ENCODE data around the gene UMAD1. TPM values are rescaled to one million over a fixed set of nuclear protein-coding genes. Genes with fewer than 3 reads are reported as not detected.

Gene UMAD1
- polyA plus RNA-seq, 1 of the 3 experiments (the other 2 are of a cell fraction): 13.9 TPM

GRCh38 chr7:7876419-7876818 is 235.9 kb downstream of the UMAD1 start:
- POLR2A ChIA-PET: no interaction called here
- WGBS (ENCODE audit: low lambda C conversion rate): 98% methylated on average over 1 of the region's 1 CpG

GRCh38 chr7:7881581-7881980 is 241.0 kb downstream of the UMAD1 start:
- Histone ChIP-seq H3K4me2 (no peak overlapping the region), H3K4me3 (ENCODE audit: low read depth in 2 of 2, low read length in 1 of 2) (no peak overlapping the region), H3K27me3 (ENCODE audit: insufficient read depth) (no peaks in the 10 kb centered on the region), H3F3A (replicated peaks; ENCODE audit: insufficient read depth) (no peaks in the 10 kb centered on the region), H3K36me3 (replicated peaks in 1 of 2; ENCODE audit: control insufficient read depth in 1 of 2, insufficient read depth in 2 of 2, low read length in 1 of 2) (no peaks in the 10 kb centered on the region), H4K20me1 (ENCODE audit: insufficient read depth) (no peaks in the 10 kb centered on the region), H3K9me3 (no peaks in the 10 kb centered on the region), H2AFZ (ENCODE audit: low read depth) (no peak overlapping the region), H3K9me2 (no peaks in the 10 kb centered on the region), H3K4me1 (ENCODE audit: control insufficient read depth in 1 of 2, insufficient read depth in 2 of 2, low read depth in 1 of 2, low read length in 1 of 2) (peaks cover 0 to 3% of the 10 kb centered on the region in 2 experiments; a peak in 1 of 4 replicates), H3K9ac (no peak overlapping the region), H3K79me2 (ENCODE audit: insufficient read depth) (no peaks in the 10 kb centered on the region), H3K27ac (ENCODE audit: low read depth in 2 of 2, low read length in 1 of 2) (no peak overlapping the region)
- 87% methylated on average over 6 of the region's 6 CpGs for WGBS (ENCODE audit: low lambda C conversion rate)
- TF ChIP-seq NFIC (IDR thresholded peaks at IDR 0.05; ENCODE audit: borderline replicate concordance) (no peak), RAD21 (IDR thresholded peaks at IDR 0.05; ENCODE audit: low read length) (no peak), REST (IDR thresholded peaks at IDR 0.05; ENCODE audit: low read depth, low read length) (no peak), POLR2AphosphoS5 (IDR thresholded peaks at IDR 0.05; ENCODE audit: low read depth, low read length) (no peak), MAX (IDR thresholded peaks at IDR 0.05; ENCODE audit: low read depth) (no peak), TEAD4 (IDR thresholded peaks at IDR 0.05; ENCODE audit: borderline replicate concordance, insufficient read depth) (no peak), RFX5 (IDR thresholded peaks at IDR 0.05; ENCODE audit: low read length) (no peak), RCOR1 (IDR thresholded peaks at IDR 0.05; ENCODE audit: low read length) (no peak), TAF1 (IDR thresholded peaks at IDR 0.05; ENCODE audit: borderline replicate concordance, low read depth, low read length) (no peak), USF2 (IDR thresholded peaks at IDR 0.05; ENCODE audit: borderline replicate concordance, low read depth, low read length) (no peak), SMC3 (IDR thresholded peaks at IDR 0.05; ENCODE audit: low read depth, low read length) (no peak), FOXM1 (IDR thresholded peaks at IDR 0.05; ENCODE audit: low read depth) (no peak)
- no peak for DNase-seq
- CTCF ChIA-PET: no interaction called here
- POLR2A ChIA-PET: no interaction called here

More at GRCh38 chr7:7876419-7876818, 235.9 kb downstream of the UMAD1 start:
- no peaks in the 10 kb centered on the region for H3F3A ChIP-seq (replicated peaks; ENCODE audit: insufficient read depth)
- no peak overlapping the region for H3K4me2 ChIP-seq
- CTCF ChIA-PET: no interaction called here
- no peaks in the 10 kb centered on the region for H4K20me1 ChIP-seq (ENCODE audit: insufficient read depth)
- no peaks in the 10 kb centered on the region for H3K9me3 ChIP-seq
- H2AFZ ChIP-seq (ENCODE audit: low read depth): no peak overlapping the region
- no peak overlapping the region for H3K4me3 ChIP-seq (ENCODE audit: low read depth in 2 of 2, low read length in 1 of 2)
- no peak for DNase-seq
- no peak overlapping the region for H3K9ac ChIP-seq
- no peak for TF ChIP-seq EP300 (IDR thresholded peaks at IDR 0.05; ENCODE audit: borderline replicate concordance in 1 of 2, low read depth in 1 of 2, low read length in 1 of 2)
- TF ChIP-seq POLR2AphosphoS5 (IDR thresholded peaks at IDR 0.05; ENCODE audit: low read depth, low read length): no peak
- no peak for TF ChIP-seq JUND (IDR thresholded peaks at IDR 0.05)
- no peak for TF ChIP-seq PBX3 (IDR thresholded peaks at IDR 0.05)
- no peak for TF ChIP-seq TEAD4 (IDR thresholded peaks at IDR 0.05; ENCODE audit: borderline replicate concordance, insufficient read depth)
- TF ChIP-seq TAF1 (IDR thresholded peaks at IDR 0.05; ENCODE audit: borderline replicate concordance, low read depth, low read length): no peak
- no peak for TF ChIP-seq RAD21 (IDR thresholded peaks at IDR 0.05; ENCODE audit: low read length)
- no peak for TF ChIP-seq GABPA (IDR thresholded peaks at IDR 0.05; ENCODE audit: low read depth)
- TF ChIP-seq MAX (IDR thresholded peaks at IDR 0.05; ENCODE audit: low read depth): no peak
- TF ChIP-seq FOSL2 (IDR thresholded peaks at IDR 0.05; ENCODE audit: borderline replicate concordance, low read depth): no peak
- TF ChIP-seq USF1 (IDR thresholded peaks at IDR 0.05; ENCODE audit: borderline replicate concordance, low read depth): no peak
- no peak for TF ChIP-seq MEF2A (IDR thresholded peaks at IDR 0.05; ENCODE audit: borderline replicate concordance, low read depth)
- no peak for TF ChIP-seq SMC3 (IDR thresholded peaks at IDR 0.05; ENCODE audit: low read depth, low read length)
- H3K4me1 ChIP-seq (ENCODE audit: control insufficient read depth in 1 of 2, insufficient read depth in 2 of 2, low read depth in 1 of 2, low read length in 1 of 2): peaks cover 0 to 3% of the 10 kb centered on the region in 2 experiments; a peak in 1 of 4 replicates
- H3K79me2 ChIP-seq (ENCODE audit: insufficient read depth): no peaks in the 10 kb centered on the region
- no peaks in the 10 kb centered on the region for H3K36me3 ChIP-seq (replicated peaks in 1 of 2; ENCODE audit: control insufficient read depth in 1 of 2, insufficient read depth in 2 of 2, low read length in 1 of 2)
- H3K27me3 ChIP-seq (ENCODE audit: insufficient read depth): no peaks in the 10 kb centered on the region
- H3K9me2 ChIP-seq: no peaks in the 10 kb centered on the region
- H3K27ac ChIP-seq (ENCODE audit: low read depth in 2 of 2, low read length in 1 of 2): no peak overlapping the region
